Left lung (tissue), 14 donors: ENCODE data around the gene SLC25A10. TPM values are rescaled to one million over a fixed set of nuclear protein-coding genes. Genes with fewer than 3 reads are reported as not detected.

Experiments
- ATAC-seq: fragments of 200-7000 bp; cut with Tn5 transposase; one replicate; pipeline ENCODE4 v1.9.1; 2020; ENCODE audit warnings: moderate library complexity
- DNase-seq, 4 donors: peaks; one replicate each; pipeline ENCODE4 v3.0.0-alpha.2; 2013 to 2020
- H3K27ac ChIP-seq, 2 donors: fragments of 200-600 bp; sonication (generic) in 1 of 2; one replicate each; pipeline versions ENCODE4 v1.5.0 to v1.8.0; 2020 to 2021
- H3K27me3 ChIP-seq, 2 donors: fragments of 200-600 bp; sonication (generic) in 1 of 2; one replicate each; pipeline versions ENCODE4 v1.5.0 to v1.8.0; 2020 to 2021
- H3K36me3 ChIP-seq, 2 donors: fragments of 200-600 bp; sonication (generic) in 1 of 2; one replicate each; pipeline versions ENCODE4 v1.5.0 to v1.8.0; 2020 to 2021
- H3K4me1 ChIP-seq, 2 donors: fragments of 200-600 bp; one replicate each; pipeline ENCODE4 v1.8.0; 2021
- H3K4me3 ChIP-seq, 2 donors: fragments of 200-600 bp; sonication (generic) in 1 of 2; one replicate each; pipeline versions ENCODE4 v1.5.0 to v1.8.0; 2020 to 2021; ENCODE audit warnings: mild to moderate bottlenecking in 1 of 2
- H3K9me3 ChIP-seq, 2 donors: fragments of 200-600 bp; sonication (generic) in 1 of 2; one replicate each; pipeline versions ENCODE4 v1.5.0 to v1.8.0; 2020 to 2021
- CTCF ChIP-seq, 2 donors: fragments of 200-600 bp; sonication (generic) in 1 of 2; IDR thresholded peaks; one replicate each; pipeline versions ENCODE4 v1.5.0 to v1.8.0; 2021; ENCODE audit warnings: antibody characterized with exemption in 2 of 2
- intact Hi-C, 2 donors: fragments of 100-400 bp; cut with DNase I; formaldehyde crosslinking; loops; one replicate each; pipeline versions ENCODE4 v1.11.2 to v1.14.2; 2022
- long read RNA-seq, 12 donors: library from polyadenylated mRNA in 2 of 12; unstranded in 2 of 12; transcript quantifications; one replicate each; pipeline ENCODE4 v2.0.0 and lab custom pipeline, GENCODE V29; 2019 to 2026
- polyA plus RNA-seq, 6 donors: library from polyadenylated mRNA; unstranded; fragments of 120-200 nt; gene quantifications; one replicate each; pipeline ENCODE4 v1.2.1, GENCODE V29; 2013; ENCODE audit not compliant: insufficient read length in 6 of 6
- total RNA-seq, 2 donors: library from RNA; stranded (reverse); fragmentation: NEBNext Ultra II Directional; extraction: Animal tissue kit (Norgen Biotek cat#: 25700); gene quantifications; one replicate each; pipeline ENCODE4 v1.2.1, GENCODE V29; 2021
- donor health status: DM: no; HTN: yes; CAD: no.
- donor health status: DM: no; HTN: no; CAD: no.

Gene SLC25A10
- total RNA-seq (10 to 100 TPM; 11.1 to 20.2 TPM), polyA plus RNA-seq (10 to 100 TPM in 3 of 6 donors, 1 to 10 TPM in 3; 7.6 to 12.2 (median 9.8) TPM)
- long read RNA-seq, donor 1, transcript SLC25A10-202 (11 exons, 1,885 nt), result major isoform, 6 of 15 reads
- long read RNA-seq, donor 1, partial matches to known transcripts, result 9 of 15 reads
- long read RNA-seq, donor 1, other reads (novel, unspliced or antisense), result 0 of 15 reads
- long read RNA-seq, donor 2, transcript SLC25A10-202 (11 exons, 1,885 nt), result major isoform, 5 of 5 reads
- long read RNA-seq, donor 2, partial matches to known transcripts, result 0 of 5 reads
- long read RNA-seq, donor 2, other reads (novel, unspliced or antisense), result 0 of 5 reads
- long read RNA-seq, donor 3, transcript SLC25A10-202 (11 exons, 1,885 nt), result major isoform, 5 of 5 reads
- long read RNA-seq, donor 3, partial matches to known transcripts, result 0 of 5 reads
- long read RNA-seq, donor 3, other reads (novel, unspliced or antisense), result 0 of 5 reads
- long read RNA-seq, donor 4, partial matches to known transcripts, result 0 of 4 reads
- long read RNA-seq, donor 4, other reads (novel, unspliced or antisense), result 1 of 4 reads
- long read RNA-seq, donor 5, result 0 reads
- long read RNA-seq, donor 6, partial matches to known transcripts, result 0 of 4 reads
- long read RNA-seq, donor 6, other reads (novel, unspliced or antisense), result 0 of 4 reads
- long read RNA-seq, donor 7, partial matches to known transcripts, result 0 of 1 reads
- long read RNA-seq, donor 7, other reads (novel, unspliced or antisense), result 0 of 1 reads
- long read RNA-seq, donor 8, transcript SLC25A10-202 (11 exons, 1,885 nt), result major isoform, 6 of 6 reads
- long read RNA-seq, donor 8, partial matches to known transcripts, result 0 of 6 reads
- long read RNA-seq, donor 8, other reads (novel, unspliced or antisense), result 0 of 6 reads
- long read RNA-seq, donor 9, result 0 reads
- long read RNA-seq, donor 10, transcript SLC25A10-202 (11 exons, 1,885 nt), result major isoform, 6 of 10 reads
- long read RNA-seq, donor 10, partial matches to known transcripts, result 1 of 10 reads
- long read RNA-seq, donor 10, other reads (novel, unspliced or antisense), result 2 of 10 reads
- long read RNA-seq, donor 11, result 0 reads
- long read RNA-seq, donor 12, partial matches to known transcripts, result 0 of 4 reads
- long read RNA-seq, donor 12, other reads (novel, unspliced or antisense), result 0 of 4 reads

GRCh38 chr17:81711814-81712467 is at the start of gene SLC25A10:
SLC25A10 (plus strand) TSS chr17:81712284; CDS start chr17:81712427, 143 bp downstream.
- peak within 1 kb of the TSS in 1 of 2 donors; percentile 71 for H3K27ac ChIP-seq
- peak; percentile 87 for ATAC-seq
- peak; percentile 74 to 93 (median 80) for DNase-seq
- no peaks in the 10 kb centered on the region for H3K9me3 ChIP-seq
- H3K36me3 ChIP-seq, result peaks cover 0 to 20% of the 10 kb centered on the region in 2 donors
- intact Hi-C loops, result no loop called here
- H3K4me3 ChIP-seq, result peak within 1 kb of the TSS; percentile 83 to 85
- peaks cover 23 to 42% of the 10 kb centered on the region in 2 donors for H3K4me1 ChIP-seq
- no peaks in the 10 kb centered on the region for H3K27me3 ChIP-seq
- TF ChIP-seq CTCF (IDR thresholded peaks at IDR 0.05), result peak in 1 of 2 donors; percentile 29

GRCh38 chr17:81664051-81664470 is 48.0 kb upstream of the SLC25A10 start:
- H3K27me3 ChIP-seq, result no peaks in the 10 kb centered on the region
- H3K36me3 ChIP-seq, result peaks cover 0 to 14% of the 10 kb centered on the region in 2 donors
- intact Hi-C loops, result no loop called here
- H3K27ac ChIP-seq, result no peak overlapping the region
- H3K9me3 ChIP-seq, result no peaks in the 10 kb centered on the region
- no peak for ATAC-seq
- H3K4me1 ChIP-seq, result peaks cover 18 to 32% of the 10 kb centered on the region in 2 donors
- H3K4me3 ChIP-seq, result no peak overlapping the region
- no peak for DNase-seq
- TF ChIP-seq CTCF (IDR thresholded peaks at IDR 0.05), result no peak

GRCh38 chr17:81665205-81666091 is 46.6 kb upstream of the SLC25A10 start:
- peak; percentile 49 for ATAC-seq
- Histone ChIP-seq H3K27ac (peak overlapping the region; percentile 78 to 94), H3K36me3 (peaks cover 0 to 28% of the 10 kb centered on the region in 2 donors), H3K4me1 (peaks cover 18 to 32% of the 10 kb centered on the region in 2 donors), H3K4me3 (peak overlapping the region; percentile 91 to 100), H3K27me3 (no peaks in the 10 kb centered on the region), H3K9me3 (no peaks in the 10 kb centered on the region)
- TF ChIP-seq CTCF (IDR thresholded peaks at IDR 0.05), result no peak
- intact Hi-C loops, result no loop called here
- DNase-seq, result no peak

GRCh38 chr17:81666092-81666341 is 46.1 kb upstream of the SLC25A10 start:
- ATAC-seq, result peak; percentile 23
- TF ChIP-seq CTCF (IDR thresholded peaks at IDR 0.05), result no peak
- intact Hi-C loops, result no loop called here
- Histone ChIP-seq H3K4me3 (peak overlapping the region; percentile 91 to 100), H3K9me3 (no peaks in the 10 kb centered on the region), H3K4me1 (peaks cover 18 to 32% of the 10 kb centered on the region in 2 donors), H3K27me3 (no peaks in the 10 kb centered on the region), H3K27ac (peak overlapping the region; percentile 78 to 94), H3K36me3 (peaks cover 0 to 34% of the 10 kb centered on the region in 2 donors)
- DNase-seq, result peak in 1 of 4 donors; percentile 26
